GM23248 (cell line): Measurements from ENCODE around the gene TSPEAR.

Source experiments
- EZH2 ChIP-seq: fragments of 200-600 bp; sonication (generic); IDR thresholded peaks from 2 replicates; pipeline ENCODE4 v1.6.1; 2018; ENCODE audit warnings: antibody characterized with exemption, mild to moderate bottlenecking; ENCODE audit not compliant: insufficient read depth, poor library complexity, severe bottlenecking
- EZH2phosphoT487 ChIP-seq: fragments of 200-600 bp; sonication (generic); IDR thresholded peaks from 2 replicates; pipeline ENCODE4 v1.6.1; 2018; ENCODE audit warnings: antibody characterized with exemption, moderate library complexity, mild to moderate bottlenecking, low read depth; ENCODE audit not compliant: insufficient read depth

- TF ChIP-seq EZH2 (no peak), EZH2phosphoT487 (no peak)
Observed at GRCh38 chr21:44692798-44693512, 18.4 kb downstream of the TSPEAR start.
